Mucosa of gallbladder (tissue), 1 donor: ENCODE measurements around the gene CCDC59. TPM values are rescaled to one million over a fixed set of nuclear protein-coding genes. Genes with fewer than 3 reads are reported as not detected.
"Not testable (repeated sequence)": the region's sequence is repeated elsewhere in the genome, so short reads cannot be mapped to it uniquely, and the experiment has no call there.

Source experiments
- DNase-seq: peaks from one replicate; pipeline ENCODE4 v3.0.0-alpha.2; 2020; ENCODE audit warnings: low spot score
- total RNA-seq: library from RNA; stranded (reverse); gene quantifications from one replicate; pipeline ENCODE4 v1.2.1, GENCODE V29; 2021
- donor health status: DM: no; HTN: no; CAD: no.

Gene CCDC59
- total RNA-seq, result 19.4 TPM

- DNase-seq, result peak; percentile 98
Observed at GRCh38 chr12:82358200-82359114, at the start of gene CCDC59, which contains the start of gene METTL25. CCDC59 (minus strand) TSS chr12:82358387; CDS start chr12:82358376, 11 bp downstream. METTL25 (plus strand) TSS chr12:82358529; CDS start chr12:82358566, 37 bp downstream.

- DNase-seq, result no peak
Observed at GRCh38 chr12:82407481-82407880, 49.3 kb upstream of the CCDC59 start.

GRCh38 chr12:82406651-82407050 is 48.5 kb upstream of the CCDC59 start:
- DNase-seq, result no peak

GRCh38 chr12:82400819-82401218 is 42.6 kb upstream of the CCDC59 start:
- no peak for DNase-seq

- no peak for DNase-seq
Observed at GRCh38 chr12:82398879-82399278, 40.7 kb upstream of the CCDC59 start.

GRCh38 chr12:82383930-82384552 is 25.9 kb upstream of the CCDC59 start:
- no peak for DNase-seq

- no peak for DNase-seq
Observed at GRCh38 chr12:82378997-82379396, 20.8 kb upstream of the CCDC59 start.

GRCh38 chr12:82375201-82375600 is 17.0 kb upstream of the CCDC59 start:
- no peak for DNase-seq

- no peak for DNase-seq
Observed at GRCh38 chr12:82366197-82366596, 8.0 kb upstream of the CCDC59 start.

- DNase-seq, result no peak
Observed at GRCh38 chr12:82363990-82364389, 5.8 kb upstream of the CCDC59 start.

GRCh38 chr12:82361461-82361915 is 3.3 kb upstream of the CCDC59 start:
- no peak for DNase-seq

- not testable (repeated sequence) for DNase-seq
Observed at GRCh38 chr12:82360834-82361233, 2.6 kb upstream of the CCDC59 start.

GRCh38 chr12:82359115-82359478 is 910 bp upstream of the CCDC59 start:
- no peak for DNase-seq

- DNase-seq, result no peak
Observed at GRCh38 chr12:82357845-82358199, 365 bp downstream of the CCDC59 start.

GRCh38 chr12:82357340-82357739 is 847 bp downstream of the CCDC59 start:
- DNase-seq, result no peak

GRCh38 chr12:82351390-82351789 is 6.8 kb downstream of the CCDC59 start:
- no peak for DNase-seq

- DNase-seq, result no peak
Observed at GRCh38 chr12:82350161-82350560, 8.0 kb downstream of the CCDC59 start.

- no peak for DNase-seq
Observed at GRCh38 chr12:82329508-82329907, 28.7 kb downstream of the CCDC59 start.

GRCh38 chr12:82327861-82328260 is 30.3 kb downstream of the CCDC59 start:
- no peak for DNase-seq

GRCh38 chr12:82326905-82327503 is 31.2 kb downstream of the CCDC59 start:
- DNase-seq, result no peak

- DNase-seq, result no peak
Observed at GRCh38 chr12:82325540-82326336, 32.4 kb downstream of the CCDC59 start.

GRCh38 chr12:82319276-82319675 is 38.9 kb downstream of the CCDC59 start:
- DNase-seq, result no peak
